ENCODE results near the gene DEPDC4. TPM values are rescaled to one million over a fixed set of nuclear protein-coding genes. Genes with fewer than 3 reads are reported as not detected.
"Not testable (repeated sequence)": the region's sequence is repeated elsewhere in the genome, so short reads cannot be mapped to it uniquely, and the experiment has no call there.

Gene DEPDC4
- total RNA-seq, 1 donor from 2014 or later = 1.9 TPM

- no peak for DNase-seq
These were observed 3.7 kb downstream of the DEPDC4 start for GRCh38 chr12:100263131-100263530.

GRCh38 chr12:100258127-100258526 is 8.8 kb downstream of the DEPDC4 start:
- no peak for DNase-seq

GRCh38 chr12:100254876-100255275 is 12.0 kb downstream of the DEPDC4 start:
- no peak for DNase-seq

- DNase-seq = no peak
These were observed 13.4 kb downstream of the DEPDC4 start for GRCh38 chr12:100253437-100253836.

- DNase-seq = no peak
These were observed 15.0 kb downstream of the DEPDC4 start for GRCh38 chr12:100251917-100252316.

- no peak for DNase-seq
These were observed 16.9 kb downstream of the DEPDC4 start for GRCh38 chr12:100249941-100250340.

- no peak for DNase-seq
These were observed 18.0 kb downstream of the DEPDC4 start for GRCh38 chr12:100248886-100249285.

GRCh38 chr12:100247765-100248164 is 19.1 kb downstream of the DEPDC4 start:
- no peak for DNase-seq

GRCh38 chr12:100243137-100243536 is 23.7 kb downstream of the DEPDC4 start:
- no peak for DNase-seq

GRCh38 chr12:100239589-100239988 is 27.3 kb downstream of the DEPDC4 start:
- no peak for DNase-seq

GRCh38 chr12:100238801-100239200 is 28.1 kb downstream of the DEPDC4 start:
- DNase-seq = no peak

GRCh38 chr12:100234591-100235304 is 32.1 kb downstream of the DEPDC4 start:
- DNase-seq = peak; percentile 65

GRCh38 chr12:100234166-100234565 is 32.7 kb downstream of the DEPDC4 start:
- DNase-seq = no peak

GRCh38 chr12:100231873-100232272 is 35.0 kb downstream of the DEPDC4 start:
- not testable (repeated sequence) for DNase-seq

GRCh38 chr12:100229876-100230275 is 37.0 kb downstream of the DEPDC4 start:
- DNase-seq = no peak

GRCh38 chr12:100229036-100229635 is 37.7 kb downstream of the DEPDC4 start:
- no peak for DNase-seq

GRCh38 chr12:100225491-100225890 is 41.4 kb downstream of the DEPDC4 start:
- DNase-seq = no peak

GRCh38 chr12:100222173-100222572 is 44.7 kb downstream of the DEPDC4 start:
- DNase-seq = not testable (repeated sequence)

GRCh38 chr12:100221523-100221922 is 45.4 kb downstream of the DEPDC4 start:
- DNase-seq = no peak

- no peak for DNase-seq
These were observed 47.4 kb downstream of the DEPDC4 start for GRCh38 chr12:100219328-100220109.

- no peak for DNase-seq
These were observed 50.5 kb downstream of the DEPDC4 start for GRCh38 chr12:100216337-100216736.

- DNase-seq = no peak
These were observed 51.7 kb downstream of the DEPDC4 start for GRCh38 chr12:100215209-100215608.

- no peak for DNase-seq
These were observed 52.4 kb downstream of the DEPDC4 start for GRCh38 chr12:100214518-100214917.

All from skin of body (tissue), 2 donors.